ENCODE data around the gene FBXL3. TPM values are rescaled to one million over a fixed set of nuclear protein-coding genes. Genes with fewer than 3 reads are reported as not detected.

The FBXL3 gene
- 10 to 100 TPM; 57.6 to 77.8 (median 71.6) TPM for polyA plus RNA-seq (ENCODE audit: insufficient read length in 4 of 4)

- peak; percentile 71 to 80 (median 78) for DNase-seq (ENCODE audit: low read depth in 4 of 4, low spot score in 3 of 4)
Observed at GRCh38 chr13:77026861-77027621, at the start of gene FBXL3. FBXL3 (minus strand) TSS chr13:77027159; CDS start chr13:77021860, 5,299 bp downstream.

DNA sequence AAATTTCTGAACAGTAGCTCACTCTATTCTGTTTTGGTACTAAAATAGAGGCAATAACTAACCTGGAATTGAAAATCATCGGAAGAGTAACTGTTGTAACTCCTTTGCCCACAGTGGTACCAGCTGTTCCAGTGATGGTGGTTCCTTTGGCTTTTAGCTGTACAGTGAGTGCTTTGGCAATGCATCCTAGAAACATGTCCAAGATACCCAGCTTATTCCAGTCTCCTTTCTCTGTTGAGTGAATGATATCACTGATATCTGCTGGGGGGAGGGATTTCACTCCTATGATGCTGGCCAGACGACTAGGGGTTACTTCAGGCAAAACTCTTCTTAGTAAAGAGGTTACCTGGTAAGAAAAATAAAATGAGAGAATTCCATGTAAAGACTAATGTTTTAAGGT, 40.6 kb upstream of the FBXL3 start:
- DNase-seq (ENCODE audit: low read depth in 4 of 4, low spot score in 3 of 4) = no peak

- DNase-seq (ENCODE audit: low read depth in 4 of 4, low spot score in 3 of 4) = no peak
Observed at GRCh38 chr13:77065461-77066147, 38.6 kb upstream of the FBXL3 start.

DNA sequence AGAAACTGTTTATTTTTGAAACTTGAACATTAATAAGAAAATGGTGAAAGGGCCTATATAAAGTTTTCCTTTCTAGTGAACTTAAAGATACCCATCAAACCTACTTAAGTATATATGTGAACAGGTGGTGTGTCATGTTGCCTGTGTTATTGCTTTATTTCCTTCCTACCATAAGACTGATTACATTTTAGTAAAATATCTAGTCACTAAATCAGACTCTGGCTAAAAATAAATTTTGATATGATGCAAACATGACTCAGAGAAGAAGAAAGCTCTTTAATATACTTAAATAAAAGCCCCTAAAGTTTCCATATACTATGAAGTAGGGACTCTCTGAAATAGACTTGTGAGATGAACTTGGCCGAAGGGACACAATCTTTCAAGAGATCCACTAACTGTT, 35.1 kb upstream of the FBXL3 start:
- no peak for DNase-seq (ENCODE audit: low read depth in 4 of 4, low spot score in 3 of 4)

DNA sequence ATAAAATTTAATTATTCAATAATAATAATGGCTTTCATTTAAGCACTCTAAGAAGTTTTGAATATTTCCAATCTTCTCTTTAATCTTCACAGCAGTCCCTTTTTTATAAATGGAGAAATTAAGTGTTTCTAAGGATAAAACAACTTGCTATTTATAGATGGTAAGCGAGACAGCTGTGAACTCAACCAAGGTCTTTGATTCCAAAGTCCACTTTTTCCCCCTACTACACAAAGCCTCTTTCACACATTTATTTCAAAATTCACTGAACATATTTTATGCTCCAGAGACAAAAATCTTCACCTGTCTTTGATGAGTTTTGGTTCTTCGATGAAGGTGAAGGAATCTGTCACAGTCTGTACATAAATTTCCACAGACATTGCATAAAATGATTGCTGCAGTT, 34.4 kb upstream of the FBXL3 start:
- DNase-seq (ENCODE audit: low read depth in 4 of 4, low spot score in 3 of 4) = no peak

DNA sequence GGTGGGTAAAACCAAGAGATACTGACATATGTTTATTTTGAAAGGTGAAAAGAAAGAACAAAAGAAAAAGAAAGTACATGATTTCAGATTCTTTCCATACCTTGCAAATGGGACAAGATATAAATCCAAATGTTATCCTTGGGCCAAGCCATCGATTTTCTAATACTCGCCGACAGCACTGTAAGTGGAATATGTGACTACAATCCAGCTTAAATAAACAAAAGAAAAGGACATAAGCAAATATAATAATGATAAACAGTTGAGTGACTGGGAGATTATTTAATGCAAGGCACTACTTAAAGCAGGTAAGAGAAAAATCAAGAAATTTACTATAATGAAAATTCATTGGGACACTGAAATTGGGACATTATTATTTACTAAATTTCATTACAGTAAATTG, 29.9 kb upstream of the FBXL3 start:
- DNase-seq (ENCODE audit: low read depth in 4 of 4, low spot score in 3 of 4) = no peak

DNA sequence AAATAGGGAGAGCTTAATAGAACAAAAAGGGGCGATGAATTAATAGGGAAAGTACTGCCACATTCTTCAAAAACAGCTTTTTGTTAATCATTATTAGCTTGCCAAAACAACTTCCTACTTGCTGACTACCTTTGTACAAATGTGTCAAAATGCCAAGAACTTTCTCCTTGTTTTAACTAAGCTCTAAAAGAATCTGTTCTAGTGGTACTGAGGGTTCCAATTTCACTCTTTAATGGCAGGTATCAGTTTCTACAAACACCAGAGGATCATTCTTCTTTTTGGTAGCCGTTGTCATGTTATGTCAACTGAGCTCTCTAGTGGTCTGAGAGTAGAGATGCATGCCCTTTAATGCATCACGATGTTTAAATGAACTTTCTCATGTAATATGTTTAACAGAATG, 29.4 kb upstream of the FBXL3 start:
- peak in 2 of 4 donors; percentile 8 to 10 for DNase-seq (ENCODE audit: low read depth in 4 of 4, low spot score in 3 of 4)

DNA sequence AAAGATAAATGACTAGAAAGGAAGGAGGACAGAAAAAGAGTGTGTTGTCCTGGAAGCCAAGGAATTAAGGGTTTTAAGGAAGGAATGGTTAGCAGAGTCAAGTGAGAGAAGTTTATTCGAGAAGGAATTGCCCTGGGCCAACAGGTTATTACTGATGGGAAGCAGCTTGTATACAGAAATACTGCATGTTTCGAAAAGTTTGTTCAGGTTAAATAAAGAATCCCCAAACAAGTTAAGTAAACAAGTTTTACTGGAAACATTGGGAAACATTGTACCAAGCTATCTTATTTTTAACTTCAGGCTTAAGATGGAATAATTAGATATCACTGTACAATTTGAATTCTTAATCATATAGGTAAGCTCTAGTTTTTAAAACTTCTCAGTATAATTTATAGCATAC, 28.2 kb upstream of the FBXL3 start:
- DNase-seq (ENCODE audit: low read depth in 4 of 4, low spot score in 3 of 4) = no peak

- no peak for DNase-seq (ENCODE audit: low read depth in 4 of 4, low spot score in 3 of 4)
Observed at GRCh38 chr13:77053192-77053591, 26.2 kb upstream of the FBXL3 start.

DNA sequence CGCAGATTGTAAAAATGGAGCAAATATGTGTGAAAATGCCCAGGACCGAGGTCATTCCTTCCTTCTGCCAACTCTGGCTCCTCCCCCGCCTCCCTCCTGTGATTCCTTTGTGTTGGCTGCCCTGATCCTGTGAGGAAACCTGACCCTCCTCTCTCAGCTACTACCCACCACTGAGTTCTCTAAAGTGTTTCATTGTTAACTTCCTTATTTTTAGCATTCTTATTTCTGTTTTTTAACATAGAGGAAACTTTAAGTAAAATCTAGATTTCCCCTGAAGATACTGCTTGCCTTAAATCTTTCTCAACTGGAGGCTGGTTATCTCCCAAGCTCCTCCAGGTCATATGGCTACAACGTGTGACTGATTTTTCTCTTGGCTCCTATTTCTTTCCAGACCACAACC, 21.7 kb upstream of the FBXL3 start:
- DNase-seq (ENCODE audit: low read depth in 4 of 4, low spot score in 3 of 4) = no peak

GRCh38 chr13:77047649-77048343, 20.8 kb upstream of the FBXL3 start:
- DNase-seq (ENCODE audit: low read depth in 4 of 4, low spot score in 3 of 4) = no peak

- DNase-seq (ENCODE audit: low read depth in 4 of 4, low spot score in 3 of 4) = no peak
Observed at GRCh38 chr13:77042566-77043177, 15.7 kb upstream of the FBXL3 start.

- no peak for DNase-seq (ENCODE audit: low read depth in 4 of 4, low spot score in 3 of 4)
Observed at GRCh38 chr13:77040835-77041234, 13.9 kb upstream of the FBXL3 start.

GRCh38 chr13:77040076-77040475, 13.1 kb upstream of the FBXL3 start:
- DNase-seq (ENCODE audit: low read depth in 4 of 4, low spot score in 3 of 4) = no peak

- no peak for DNase-seq (ENCODE audit: low read depth in 4 of 4, low spot score in 3 of 4)
Observed at GRCh38 chr13:77038907-77039480, 12.0 kb upstream of the FBXL3 start.

DNA sequence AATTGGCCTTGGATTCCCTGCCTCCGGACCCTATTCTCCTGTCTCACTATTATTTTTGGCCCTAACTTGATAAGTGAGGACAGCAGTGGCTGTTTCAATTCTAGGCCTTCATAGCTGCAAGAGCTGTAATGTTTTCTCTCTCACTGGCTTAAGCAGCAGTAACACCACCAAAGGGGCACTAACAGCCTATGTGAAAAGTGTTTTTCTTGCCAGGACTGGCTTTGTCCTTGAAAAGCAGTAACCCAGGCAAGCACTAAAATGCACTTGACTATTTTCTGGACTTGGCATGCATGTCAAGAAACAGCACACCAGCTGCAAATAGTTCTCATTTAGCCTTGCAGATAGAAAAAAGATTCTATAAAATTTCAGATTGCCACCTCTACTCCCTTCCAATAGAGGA, 9.3 kb upstream of the FBXL3 start:
- DNase-seq (ENCODE audit: low read depth in 4 of 4, low spot score in 3 of 4) = no peak

DNA sequence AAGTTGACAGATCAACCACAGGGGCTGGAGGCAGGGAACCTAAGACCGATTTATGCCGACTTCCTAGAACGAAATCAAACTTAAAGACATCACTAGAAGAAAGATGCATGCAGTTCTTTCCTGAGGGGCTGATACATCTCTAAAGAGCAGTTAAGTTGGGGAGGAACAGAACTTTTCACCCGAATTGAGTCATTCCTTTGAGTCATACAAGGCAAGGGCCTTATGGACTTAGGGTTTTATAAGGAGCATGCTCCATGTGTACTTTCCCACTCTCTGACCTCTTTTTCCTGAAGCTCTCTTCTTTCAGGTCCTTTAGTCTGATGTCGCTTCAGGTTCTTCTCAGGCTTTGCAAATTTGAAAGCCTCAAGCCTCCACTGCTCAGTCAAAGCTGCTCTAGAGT, 7.9 kb upstream of the FBXL3 start:
- no peak for DNase-seq (ENCODE audit: low read depth in 4 of 4, low spot score in 3 of 4)

DNA sequence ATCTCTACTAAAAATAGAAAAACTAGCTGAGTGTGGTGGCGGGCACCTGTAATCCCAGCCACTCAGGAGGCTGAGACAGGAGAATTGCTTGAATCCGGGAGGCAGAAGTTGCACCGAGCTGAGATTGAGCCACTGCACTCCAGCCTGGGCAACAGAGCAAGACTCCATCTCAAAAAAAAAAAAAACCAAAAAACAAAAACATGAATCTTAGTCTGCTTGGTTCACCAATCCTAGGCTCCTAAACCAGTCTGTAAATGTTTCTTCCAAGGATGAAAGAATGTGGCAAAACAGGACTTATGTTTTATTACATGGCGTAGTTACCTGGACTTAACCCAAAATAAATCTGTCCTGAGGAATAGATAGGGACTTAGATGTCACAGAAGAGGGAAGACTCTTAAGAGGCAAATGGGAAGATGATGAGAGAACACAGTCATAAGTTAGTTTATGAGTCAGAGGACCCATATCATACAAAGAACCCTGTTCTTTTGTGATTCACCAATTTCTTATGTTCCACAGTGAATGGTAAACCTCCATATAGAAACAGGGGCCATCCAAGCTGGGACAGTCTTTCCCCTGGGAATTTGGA, 6.9 kb upstream of the FBXL3 start:
- DNase-seq (ENCODE audit: low read depth in 4 of 4, low spot score in 3 of 4) = no peak

DNA sequence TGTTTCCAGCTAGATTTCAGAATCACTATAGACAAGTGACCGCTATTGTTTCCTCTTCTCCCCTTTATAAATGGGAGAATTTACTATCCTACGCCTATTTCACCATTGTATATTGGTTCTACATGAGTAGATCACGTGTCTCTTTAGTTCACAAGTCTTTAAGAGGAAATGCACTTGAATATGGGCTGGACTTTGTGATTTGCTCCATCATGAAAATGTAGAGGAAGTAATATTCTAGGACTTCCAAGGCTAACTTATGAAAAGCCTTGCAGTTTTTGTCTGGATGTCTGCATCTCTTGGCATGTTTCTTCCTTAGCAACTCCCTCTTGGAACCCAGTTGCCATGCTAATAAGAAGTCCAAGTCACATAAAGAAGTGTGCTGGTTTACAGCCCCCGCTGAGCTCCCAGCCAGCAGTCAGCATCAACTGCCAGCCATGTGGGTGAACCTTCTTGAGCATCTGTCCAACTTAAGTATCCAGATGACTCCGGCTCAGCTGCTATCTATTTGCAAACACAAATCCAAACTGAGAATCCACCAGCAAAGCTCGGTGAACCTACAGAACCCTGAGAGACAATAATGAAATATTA, 4.8 kb upstream of the FBXL3 start:
- DNase-seq (ENCODE audit: low read depth in 4 of 4, low spot score in 3 of 4) = no peak

- DNase-seq (ENCODE audit: low read depth in 4 of 4, low spot score in 3 of 4) = no peak
Observed at GRCh38 chr13:77029436-77029835, 2.5 kb upstream of the FBXL3 start.

Data from right renal pelvis (tissue), 4 donors.